ENCODE data around the gene PBX3.

GRCh38 chr9:125839317-125839716, 92.1 kb downstream of the PBX3 start:
- TF ChIP-seq CTCF (conservative IDR thresholded peaks at IDR 0.05; ENCODE audit: low read length) (no peak), EZH2phosphoT487 (IDR thresholded peaks at IDR 0.05; ENCODE audit: borderline replicate concordance) (no peak)
